Gastroesophageal sphincter (tissue), 4 donors: ENCODE data around the gene PRMT9. TPM values are rescaled to one million over a fixed set of nuclear protein-coding genes. Genes with fewer than 3 reads are reported as not detected.

Source experiments
- ATAC-seq: fragments of 150-250 bp; one replicate; pipeline ENCODE4 v1.9.1; 2016; ENCODE audit warnings: mild to moderate bottlenecking, moderate library complexity
- H3K27ac ChIP-seq, 4 donors: fragments of 200-600 bp; sonication (generic) in 3 of 4; 1 replicate in 3 of 4; 2 replicates in 1 of 4; pipeline ENCODE4 v1.5.1; 2016 to 2019
- H3K27me3 ChIP-seq: fragments of 200-600 bp; sonication (generic); one replicate; pipeline ENCODE4 v1.5.1; 2019
- H3K36me3 ChIP-seq, 2 donors: fragments of 200-600 bp; sonication (generic); one replicate each; pipeline ENCODE4 v1.5.1; 2019; ENCODE audit warnings: control low read depth in 1 of 2
- H3K4me1 ChIP-seq, 3 donors: fragments of 200-600 bp; sonication (generic); 1 replicate in 2 of 3; 2 replicates in 1 of 3; pipeline ENCODE4 v1.5.1; 2016 to 2019; ENCODE audit warnings: control low read depth in 2 of 3
- H3K4me3 ChIP-seq, 2 donors: fragments of 200-600 bp; sonication (generic); one replicate each; pipeline ENCODE4 v1.5.1; 2019; ENCODE audit warnings: mild to moderate bottlenecking in 1 of 2, moderate library complexity in 1 of 2
- H3K9me3 ChIP-seq, 3 donors: fragments of 200-600 bp; sonication (generic); one replicate each; pipeline ENCODE4 v1.5.1; 2017 to 2019; ENCODE audit warnings: control low read depth in 2 of 3
- CTCF ChIP-seq, 4 experiments: fragments of 200-600 bp in 2 of 4; fragments of 450-650 bp in 2 of 4; sonication (generic) in 1 of 4; IDR thresholded peaks; one replicate each; pipeline ENCODE4 v1.5.1; 2017 to 2019; ENCODE audit warnings: antibody characterized with exemption in 4 of 4, mild to moderate bottlenecking in 2 of 4, moderate library complexity in 2 of 4
- EP300 ChIP-seq: sonication (generic); formaldehyde crosslinking; IDR thresholded peaks from one replicate; pipeline ENCODE4 v1.6.1; 2017; ENCODE audit warnings: antibody characterized with exemption, mild to moderate bottlenecking
- POLR2A ChIP-seq, 2 donors: fragments of 450-650 bp; IDR thresholded peaks; one replicate each; pipeline ENCODE4 v1.6.1; 2017; ENCODE audit warnings: antibody characterized with exemption in 2 of 2, mild to moderate bottlenecking in 2 of 2, moderate library complexity in 1 of 2
- POLR2AphosphoS5 ChIP-seq: sonication (generic); formaldehyde crosslinking; IDR thresholded peaks from one replicate; pipeline ENCODE4 v1.6.1; 2017; ENCODE audit warnings: antibody characterized with exemption
- WGBS, 2 donors: methylation state at CpG; one replicate each; pipeline ENCODE4 v1.1.5; 2018; ENCODE audit warnings: low coverage in 1 of 2; 5-methylcytosine and 5-hydroxymethylcytosine counted together
- total RNA-seq, 4 donors: library from RNA; depleted of rRNA; stranded (reverse); fragments of >200 nt; gene quantifications; one replicate each; pipeline ENCODE4 v1.1.0, GENCODE V29; 2016

PRMT9 gene
- total RNA-seq, 4 donors from 2014 or later = 5.3 to 10.7 (median 9.0) TPM

DNA sequence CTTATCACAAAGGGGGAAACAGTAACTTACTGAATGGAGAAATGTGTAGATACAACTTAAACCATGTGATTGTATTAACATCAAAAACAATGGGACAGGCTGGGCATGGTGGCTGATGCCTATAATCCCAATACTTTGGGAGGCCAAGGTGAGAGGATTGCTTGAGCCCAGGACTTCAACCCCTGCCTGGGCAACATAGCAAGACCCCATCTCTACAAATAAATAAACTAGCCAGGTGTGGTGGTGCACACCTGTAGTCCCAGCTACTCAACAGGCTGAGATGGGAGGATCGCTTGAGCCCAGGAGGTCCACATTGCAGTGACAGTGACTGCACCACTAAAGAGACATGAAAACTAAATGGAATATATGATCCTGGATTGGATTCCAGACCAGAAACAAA is 40.3 kb downstream of the PRMT9 start:
- no peak for ATAC-seq
- no peak for TF ChIP-seq CTCF (IDR thresholded peaks at IDR 0.05)
- TF ChIP-seq POLR2AphosphoS5 = no peak
- TF ChIP-seq POLR2A (IDR thresholded peaks at IDR 0.05) = no peak
- TF ChIP-seq EP300 = no peak
- H3K27me3 ChIP-seq = no peaks in the 10 kb centered on the region
- peaks cover 0 to 10% (median 0%) of the 10 kb centered on the region in 3 donors for H3K4me1 ChIP-seq
- no peak overlapping the region for H3K4me3 ChIP-seq
- no peak overlapping the region for H3K27ac ChIP-seq
- WGBS, 2 donors = 80 to 100% methylated on average over 1 of the region's 1 CpG
- H3K36me3 ChIP-seq = peaks cover 0 to 46% of the 10 kb centered on the region in 2 donors
- H3K9me3 ChIP-seq = no peaks in the 10 kb centered on the region

- Histone ChIP-seq H3K9me3 (no peaks in the 10 kb centered on the region), H3K36me3 (peaks cover 0 to 68% of the 10 kb centered on the region in 2 donors), H3K27me3 (no peaks in the 10 kb centered on the region), H3K4me3 (no peak overlapping the region), H3K4me1 (no peaks in the 10 kb centered on the region), H3K27ac (no peak overlapping the region)
- WGBS, 2 donors = 90 to 100% methylated on average over 1 of the region's 1 CpG
- ATAC-seq = no peak
- TF ChIP-seq POLR2AphosphoS5 = no peak
- TF ChIP-seq POLR2A (IDR thresholded peaks at IDR 0.05) = no peak
- no peak for TF ChIP-seq EP300
- TF ChIP-seq CTCF (IDR thresholded peaks at IDR 0.05) = no peak
These were observed 43.6 kb downstream of the PRMT9 start for GRCh38 chr4:147640331-147640730.

GRCh38 chr4:147639388-147639787 is 44.6 kb downstream of the PRMT9 start:
- Histone ChIP-seq H3K9me3 (no peaks in the 10 kb centered on the region), H3K36me3 (peaks cover 0 to 78% of the 10 kb centered on the region in 2 donors), H3K27ac (no peak overlapping the region), H3K4me3 (no peak overlapping the region), H3K4me1 (no peaks in the 10 kb centered on the region), H3K27me3 (no peaks in the 10 kb centered on the region)
- ATAC-seq = no peak
- TF ChIP-seq CTCF (IDR thresholded peaks at IDR 0.05) (no peak), POLR2AphosphoS5 (no peak), POLR2A (IDR thresholded peaks at IDR 0.05) (no peak), EP300 (no peak)

DNA sequence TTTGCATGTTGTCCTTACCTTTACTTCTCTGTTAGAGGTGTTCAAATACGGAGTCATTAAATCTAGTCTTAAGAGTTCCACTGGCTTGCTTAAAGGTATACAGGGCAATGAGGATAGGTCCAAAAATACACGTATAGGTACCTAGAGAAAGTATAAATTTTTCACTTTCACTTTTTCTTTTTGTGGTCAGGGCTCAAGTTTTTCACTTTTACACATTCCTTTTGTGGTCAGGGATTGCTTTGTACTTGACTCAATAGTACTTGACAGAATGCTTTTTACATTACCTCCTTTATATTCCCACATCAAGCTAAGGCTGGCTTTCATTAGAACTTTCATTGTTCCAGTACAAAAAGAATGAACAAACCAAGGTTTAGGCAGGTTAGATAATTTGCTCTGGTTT is 45.0 kb downstream of the PRMT9 start:
- H3K36me3 ChIP-seq = peaks cover 3 to 82% of the 10 kb centered on the region in 2 donors

More for the DNA sequence above, 45.0 kb downstream of the PRMT9 start:
- Histone ChIP-seq H3K4me3 (no peak overlapping the region), H3K4me1 (no peaks in the 10 kb centered on the region), H3K27ac (no peak overlapping the region), H3K27me3 (no peaks in the 10 kb centered on the region), H3K9me3 (no peaks in the 10 kb centered on the region)
- ATAC-seq = no peak
- 73 to 87% methylated on average over 2 of the region's 2 CpGs for WGBS, 2 donors
- TF ChIP-seq POLR2AphosphoS5 (no peak), EP300 (no peak), POLR2A (IDR thresholded peaks at IDR 0.05) (no peak), CTCF (IDR thresholded peaks at IDR 0.05) (no peak)
